ACC112 (cell line): Measurements from ENCODE around the gene TTC33.
A peak's percentile ranks its signal among the peaks of the same experiment; 100 is the strongest.
"Not testable (repeated sequence)": the region's sequence is repeated elsewhere in the genome, so short reads cannot be mapped to it uniquely, and the experiment has no call there.

Source experiments
- H2AFZ ChIP-seq: fragments of 200-600 bp; sonication (generic); one replicate; pipeline ENCODE4 v1.6.0; 2017; ENCODE audit warnings: antibody characterized with exemption, low read length; ENCODE audit not compliant: unreplicated experiment
- H3K27ac ChIP-seq: fragments of 200-600 bp; sonication (generic); 2 replicates; pipeline ENCODE4 v1.5.1; 2014; ENCODE audit warnings: low read depth, mild to moderate bottlenecking, antibody characterized with exemption, low read length, moderate library complexity
- H3K27me3 ChIP-seq: fragments of 200-600 bp; sonication (generic); 2 replicates; pipeline ENCODE4 v1.6.1; 2014; ENCODE audit warnings: mild to moderate bottlenecking, antibody characterized with exemption, low read length, moderate library complexity, mixed read lengths; ENCODE audit not compliant: insufficient read depth
- H3K36me3 ChIP-seq: fragments of 200-600 bp; sonication (generic); 2 replicates; pipeline ENCODE4 v1.6.1; 2016; ENCODE audit warnings: mild to moderate bottlenecking, antibody characterized with exemption, low read length, moderate library complexity, mixed read lengths; ENCODE audit not compliant: insufficient read depth
- H3K4me1 ChIP-seq: fragments of 200-600 bp; sonication (generic); one replicate; pipeline ENCODE4 v1.6.1; 2016; ENCODE audit warnings: low read length, mixed read lengths; ENCODE audit not compliant: insufficient read depth, unreplicated experiment, control insufficient read depth
- H3K4me3 ChIP-seq: fragments of 200-600 bp; sonication (generic); 2 replicates; pipeline ENCODE4 v1.5.1; 2014; ENCODE audit warnings: mild to moderate bottlenecking, low read depth, low read length
- H3K79me2 ChIP-seq: fragments of 200-600 bp; sonication (generic); one replicate; pipeline ENCODE4 v1.6.0; 2016; ENCODE audit warnings: low read length; ENCODE audit not compliant: control insufficient read depth, unreplicated experiment, insufficient read depth

The TTC33 gene

DNA sequence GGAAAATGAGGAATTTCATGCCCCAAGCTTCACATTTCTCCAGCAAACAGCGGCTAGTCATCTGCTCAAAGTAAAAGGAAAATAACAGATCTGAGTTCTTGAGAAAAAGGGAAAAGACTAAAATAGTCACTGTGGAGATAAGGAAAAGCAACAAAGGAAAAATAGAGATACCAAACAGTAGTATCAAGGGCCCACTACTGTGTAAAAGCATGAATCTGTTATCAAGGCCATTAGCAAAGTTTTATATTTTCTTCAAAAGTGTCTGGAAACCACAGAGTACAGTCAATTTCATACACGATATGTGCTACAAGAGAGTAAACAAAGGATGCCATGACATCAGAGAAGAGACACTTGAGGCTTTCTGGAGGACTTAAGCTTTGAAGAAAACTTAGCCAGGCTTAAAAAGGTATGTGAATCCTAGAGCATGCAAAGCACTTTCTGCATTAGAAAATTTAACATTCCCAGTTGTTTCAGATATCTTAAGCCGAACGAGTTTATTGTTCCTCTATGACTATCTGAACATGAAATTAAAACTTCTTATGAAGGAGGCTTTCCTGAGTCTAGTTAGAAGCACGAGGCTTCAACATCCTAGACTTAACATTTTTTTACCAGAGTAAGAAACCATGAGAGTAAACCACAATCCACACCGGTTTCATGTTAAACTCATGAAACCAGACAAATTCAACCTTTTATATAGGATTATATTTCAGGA, 1.2 kb downstream of the TTC33 start:
- H3K79me2 ChIP-seq, result peaks cover 31% of the 10 kb centered on the region
- H2AFZ ChIP-seq, result peak overlapping the region; percentile 26

GRCh38 chr5:40746703-40747102, 9.1 kb downstream of the TTC33 start:
- H3K4me3 ChIP-seq, result no peak overlapping the region
- no peak overlapping the region for H2AFZ ChIP-seq
- H3K79me2 ChIP-seq, result peaks cover 4% of the 10 kb centered on the region
- no peak overlapping the region for H3K27ac ChIP-seq
- H3K36me3 ChIP-seq, result peaks cover 5% of the 10 kb centered on the region; the same call in 1 of the 2 replicates
- peaks cover 6% of the 10 kb centered on the region for H3K4me1 ChIP-seq
- H3K27me3 ChIP-seq, result no peaks in the 10 kb centered on the region

More for the DNA sequence above, 1.2 kb downstream of the TTC33 start:
- no peaks in the 10 kb centered on the region for H3K27me3 ChIP-seq
- peak overlapping the region; percentile 87 for H3K4me3 ChIP-seq
- no peaks in the 10 kb centered on the region for H3K36me3 ChIP-seq
- H3K27ac ChIP-seq, result peak overlapping the region; percentile 50
- peaks cover 8% of the 10 kb centered on the region for H3K4me1 ChIP-seq

DNA sequence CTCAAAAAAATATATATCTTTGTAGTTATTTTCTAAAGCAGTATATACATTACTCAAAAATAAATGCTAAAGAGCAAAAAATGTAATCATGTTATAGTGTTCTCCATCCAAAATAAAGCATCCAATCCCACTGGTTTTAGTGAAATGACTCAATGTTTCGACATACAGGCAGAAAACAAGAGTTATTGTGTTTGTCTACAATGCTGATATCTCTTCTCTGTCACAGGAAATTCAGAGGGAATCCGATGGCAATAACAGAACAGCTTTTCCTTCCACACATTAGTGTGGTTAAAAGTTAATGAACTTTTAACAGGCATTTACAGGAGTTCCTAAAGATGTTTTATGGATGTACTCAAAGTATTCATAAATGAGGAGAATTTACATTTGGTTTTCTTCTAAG, 12.0 kb downstream of the TTC33 start:
- Histone ChIP-seq H3K4me3 (no peak overlapping the region), H3K27ac (no peak overlapping the region), H3K36me3 (peaks cover 22% of the 10 kb centered on the region), H3K27me3 (no peaks in the 10 kb centered on the region), H3K79me2 (no peaks in the 10 kb centered on the region), H3K4me1 (peaks cover 6% of the 10 kb centered on the region), H2AFZ (no peak overlapping the region)

DNA sequence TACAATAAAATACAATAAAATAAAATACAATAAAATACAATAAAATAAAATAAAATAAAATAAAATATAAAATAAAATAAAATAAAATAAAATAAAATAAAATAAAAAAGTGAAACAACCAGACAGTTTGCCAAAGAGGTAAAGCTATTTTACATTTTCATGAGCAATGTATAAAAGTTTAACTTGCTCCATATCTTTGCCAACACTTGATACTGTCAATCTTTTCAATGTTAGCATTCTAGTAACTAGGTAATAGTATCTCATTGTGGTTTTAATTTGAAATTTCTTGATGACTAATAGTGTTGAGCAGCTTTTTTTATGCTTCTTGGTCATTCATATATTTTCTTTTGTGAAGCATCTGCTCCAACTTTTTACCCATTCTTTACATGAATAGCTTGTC, 17.3 kb downstream of the TTC33 start:
- Histone ChIP-seq H3K27ac (no peak overlapping the region), H3K36me3 (peaks cover 23% of the 10 kb centered on the region), H2AFZ (no peak overlapping the region), H3K27me3 (no peaks in the 10 kb centered on the region), H3K79me2 (no peaks in the 10 kb centered on the region), H3K4me1 (peaks cover 27% of the 10 kb centered on the region), H3K4me3 (no peak overlapping the region)

DNA sequence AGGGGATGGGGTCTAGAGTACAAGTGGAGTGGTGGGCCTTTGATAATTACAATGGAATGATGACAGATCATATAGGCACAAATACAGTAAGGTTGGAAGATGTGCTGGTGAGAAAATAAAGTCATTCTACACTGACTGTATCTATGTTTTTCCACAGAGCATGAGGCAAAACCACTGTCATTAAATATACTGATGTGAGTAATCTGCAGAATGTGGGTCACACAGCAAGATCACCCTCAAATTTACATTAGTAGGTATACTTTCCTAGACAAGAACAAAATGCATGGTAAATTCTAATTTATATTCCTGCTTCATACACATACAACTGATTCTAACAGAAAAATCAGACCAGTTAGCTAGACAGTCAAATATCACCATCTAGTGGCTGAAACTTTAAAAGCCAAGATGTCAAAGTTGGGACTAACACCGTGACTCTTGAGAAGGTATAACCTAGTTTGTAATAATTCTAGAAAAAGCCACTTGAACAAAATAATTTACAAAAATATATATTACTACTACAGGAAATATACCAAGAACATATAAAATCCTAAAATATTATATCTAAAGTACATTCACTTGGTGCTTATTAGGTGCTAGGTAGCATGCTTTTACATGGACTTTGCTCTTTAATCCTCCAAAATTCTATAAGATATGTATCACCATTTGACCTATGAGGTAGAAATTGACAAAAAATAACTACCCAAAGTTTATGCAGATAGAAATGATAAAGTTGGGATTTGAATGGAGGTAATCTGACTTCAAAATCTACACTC, 19.5 kb downstream of the TTC33 start:
- no peaks in the 10 kb centered on the region for H3K79me2 ChIP-seq
- H3K4me1 ChIP-seq, result peaks cover 30% of the 10 kb centered on the region
- no peak overlapping the region for H3K4me3 ChIP-seq
- no peak overlapping the region for H2AFZ ChIP-seq
- peak overlapping the region; percentile 65; the same call in 1 of the 2 replicates for H3K27ac ChIP-seq
- peaks cover 16% of the 10 kb centered on the region for H3K36me3 ChIP-seq
- no peaks in the 10 kb centered on the region for H3K27me3 ChIP-seq

DNA sequence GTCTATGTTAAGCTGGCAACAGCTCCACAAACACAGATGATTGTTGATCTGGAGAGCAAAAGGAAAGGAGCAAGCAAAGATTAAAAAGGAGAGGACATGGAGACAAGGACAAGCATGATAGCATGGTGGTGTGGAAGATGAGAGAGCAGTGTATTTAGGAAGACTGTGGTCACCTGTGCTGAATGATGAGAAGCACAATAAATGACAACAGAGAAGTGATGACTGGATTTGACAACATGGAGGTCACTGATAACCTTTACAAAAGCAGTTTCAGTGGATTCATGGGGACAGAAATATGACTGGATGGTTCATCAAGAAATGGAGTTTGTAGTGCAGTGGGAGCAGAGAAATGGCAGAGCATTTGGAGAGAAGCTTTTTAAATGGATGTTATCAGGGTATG, 20.2 kb downstream of the TTC33 start:
- Histone ChIP-seq H3K36me3 (peaks cover 9% of the 10 kb centered on the region; the same call in 1 of the 2 replicates), H3K79me2 (no peaks in the 10 kb centered on the region), H3K4me3 (peak overlapping the region; percentile 9; the same call in 1 of the 2 replicates), H3K4me1 (peaks cover 30% of the 10 kb centered on the region), H3K27ac (peak overlapping the region; percentile 65), H2AFZ (no peak overlapping the region), H3K27me3 (no peaks in the 10 kb centered on the region)

- Histone ChIP-seq H2AFZ (peak overlapping the region; percentile 53), H3K36me3 (peaks cover 5% of the 10 kb centered on the region; the same call in 1 of the 2 replicates), H3K4me3 (peak overlapping the region; percentile 9; the same call in 1 of the 2 replicates), H3K4me1 (peaks cover 30% of the 10 kb centered on the region), H3K79me2 (no peaks in the 10 kb centered on the region), H3K27ac (peak overlapping the region; percentile 65), H3K27me3 (no peaks in the 10 kb centered on the region)
Observed at GRCh38 chr5:40734986-40735385, 20.8 kb downstream of the TTC33 start.

DNA sequence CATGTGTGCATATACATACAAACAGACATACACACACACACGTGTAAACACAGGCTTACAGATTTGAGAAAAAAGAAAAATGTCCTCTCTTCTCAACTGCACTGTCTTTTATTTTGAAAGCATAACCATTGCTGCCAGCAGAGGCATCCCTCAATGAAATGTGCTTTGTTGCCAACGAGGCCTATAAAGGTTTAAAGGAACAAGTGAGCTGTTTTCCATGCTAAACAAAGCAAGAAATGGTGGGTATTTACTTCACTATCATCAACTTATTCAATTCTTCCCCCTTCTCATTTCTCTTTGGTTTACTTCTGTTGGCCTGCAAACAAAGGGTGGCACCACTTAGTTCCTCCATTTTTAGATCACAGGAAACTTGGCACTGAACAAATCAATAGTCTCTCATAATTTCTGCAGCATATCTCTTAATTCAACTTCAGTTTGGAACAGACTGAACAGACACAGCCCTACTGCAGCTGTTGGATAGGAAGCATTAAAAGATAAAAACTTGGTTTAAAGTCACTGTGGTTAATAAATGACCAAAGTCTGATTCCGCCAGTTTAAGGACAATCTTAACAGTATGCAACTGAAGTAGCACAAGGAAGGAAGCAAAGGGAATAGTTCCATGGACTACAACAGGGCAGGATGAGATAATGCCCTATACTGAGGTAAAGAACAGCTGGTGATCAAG, 21.7 kb downstream of the TTC33 start:
- Histone ChIP-seq H3K27ac (no peak overlapping the region), H2AFZ (no peak overlapping the region)

GRCh38 chr5:40733434-40733833, 22.3 kb downstream of the TTC33 start:
- Histone ChIP-seq H3K36me3 (no peaks in the 10 kb centered on the region), H3K27ac (no peak overlapping the region), H3K4me1 (peaks cover 30% of the 10 kb centered on the region), H2AFZ (no peak overlapping the region), H3K4me3 (no peak overlapping the region), H3K79me2 (no peaks in the 10 kb centered on the region), H3K27me3 (no peaks in the 10 kb centered on the region)

More for the DNA sequence above, 21.7 kb downstream of the TTC33 start:
- Histone ChIP-seq H3K4me3 (no peak overlapping the region), H3K27me3 (no peaks in the 10 kb centered on the region), H3K4me1 (peaks cover 30% of the 10 kb centered on the region), H3K79me2 (no peaks in the 10 kb centered on the region), H3K36me3 (peaks cover 5% of the 10 kb centered on the region; the same call in 1 of the 2 replicates)

GRCh38 chr5:40722497-40722911, 33.3 kb downstream of the TTC33 start:
- H3K79me2 ChIP-seq, H3K4me3 ChIP-seq, H2AFZ ChIP-seq, H3K4me1 ChIP-seq, H3K27me3 ChIP-seq, H3K27ac ChIP-seq: not testable (repeated sequence)
- H3K36me3 ChIP-seq, result peaks cover 14% of the 10 kb centered on the region
